OCI-LY3 (cell line): ENCODE measurements around the gene MPC1.
"Not testable (repeated sequence)": the region's sequence is repeated elsewhere in the genome, so short reads cannot be mapped to it uniquely, and the experiment has no call there.

ENCODE experiments used
- H2AFZ ChIP-seq: fragments of 200-600, 300-600 bp; shearing (Covaris generic); 2 replicates; pipeline ENCODE4 v1.6.0; 2014; ENCODE audit warnings: antibody characterized with exemption, low read depth, low read length
- H3K27ac ChIP-seq: fragments of 200-600, 300-600 bp; sonication (generic); 2 replicates; pipeline ENCODE4 v1.5.1; 2014; ENCODE audit warnings: mild to moderate bottlenecking, low read length, moderate library complexity, mixed read lengths
- H3K27me3 ChIP-seq: fragments of 200-600, 300-600 bp; sonication (generic); 2 replicates; pipeline ENCODE4 v1.6.1; 2014; ENCODE audit warnings: low read depth, low read length, mixed read lengths
- H3K36me3 ChIP-seq: fragments of 200-600, 300-600 bp; sonication (generic); replicated peaks from 2 replicates; pipeline ENCODE3; 2014; ENCODE audit warnings: low read depth, low read length, mixed read lengths
- H3K4me1 ChIP-seq: fragments of 300-600, 200-600 bp; sonication (generic); 2 replicates; pipeline ENCODE4 v1.6.1; 2014; ENCODE audit warnings: low read length, mixed read lengths
- H3K4me2 ChIP-seq: fragments of 200-600, 300-600 bp; sonication (generic); 2 replicates; pipeline ENCODE4 v1.6.1; 2014; ENCODE audit warnings: low read length, mixed read lengths
- H3K4me3 ChIP-seq: fragments of 300-600, 200-600 bp; sonication (generic); 2 replicates; pipeline ENCODE4 v1.5.1; 2014; ENCODE audit warnings: antibody characterized with exemption, mild to moderate bottlenecking, low read length, moderate library complexity
- H3K79me2 ChIP-seq: fragments of 300-600, 200-600 bp; shearing (Covaris generic); 2 replicates; pipeline ENCODE4 v1.6.1; 2014; ENCODE audit warnings: mild to moderate bottlenecking, low read length, mixed read lengths
- H3K9ac ChIP-seq: fragments of 300-600, 200-600 bp; shearing (Covaris generic); 2 replicates; pipeline ENCODE4 v1.6.0; 2014; ENCODE audit warnings: mild to moderate bottlenecking, low read length, moderate library complexity
- H3K9me3 ChIP-seq: fragments of 200-600, 300-600 bp; shearing (Covaris generic); 2 replicates; pipeline ENCODE4 v1.6.1; 2014; ENCODE audit warnings: low read length, mixed read lengths; ENCODE audit not compliant: insufficient read depth
- H4K20me1 ChIP-seq: fragments of 200-600, 300-600 bp; sonication (generic); 2 replicates; pipeline ENCODE4 v1.6.1; 2016; ENCODE audit warnings: low read length, mixed read lengths; ENCODE audit not compliant: insufficient read depth
- CTCF ChIP-seq: fragments of 200-600, 300-600 bp; sonication (generic); IDR thresholded peaks from 2 replicates; pipeline ENCODE4 v1.5.1; 2014; ENCODE audit warnings: antibody characterized with exemption, low read length, low read depth
- EZH2phosphoT487 ChIP-seq: fragments of 200-600 bp; shearing (Covaris generic); IDR thresholded peaks from 2 replicates; pipeline ENCODE4 v1.6.1; 2018; ENCODE audit warnings: antibody characterized with exemption, mixed run types, low read depth

The MPC1 gene

GRCh38 chr6:166395351-166395750 is 12.6 kb upstream of the MPC1 start:
- H2AFZ ChIP-seq, result no peak overlapping the region
- H3K9me3 ChIP-seq, result no peaks in the 10 kb centered on the region
- no peaks in the 10 kb centered on the region for H3K36me3 ChIP-seq
- H3K27ac ChIP-seq, result no peak overlapping the region
- H3K79me2 ChIP-seq, result no peaks in the 10 kb centered on the region
- H4K20me1 ChIP-seq, result no peaks in the 10 kb centered on the region
- no peak overlapping the region for H3K4me2 ChIP-seq
- TF ChIP-seq EZH2phosphoT487, result no peak
- no peak for TF ChIP-seq CTCF
- H3K9ac ChIP-seq, result no peak overlapping the region
- no peaks in the 10 kb centered on the region for H3K27me3 ChIP-seq
- no peaks in the 10 kb centered on the region for H3K4me1 ChIP-seq
- no peak overlapping the region for H3K4me3 ChIP-seq

GRCh38 chr6:166394036-166394892 is 11.5 kb upstream of the MPC1 start:
- no peak overlapping the region for H3K4me2 ChIP-seq
- H4K20me1 ChIP-seq, result no peaks in the 10 kb centered on the region
- no peaks in the 10 kb centered on the region for H3K4me1 ChIP-seq
- H2AFZ ChIP-seq, result no peak overlapping the region
- H3K4me3 ChIP-seq, result no peak overlapping the region
- no peak overlapping the region for H3K27ac ChIP-seq
- H3K9ac ChIP-seq, result no peak overlapping the region
- H3K27me3 ChIP-seq, result no peaks in the 10 kb centered on the region
- H3K9me3 ChIP-seq, result no peaks in the 10 kb centered on the region
- no peak for TF ChIP-seq CTCF
- TF ChIP-seq EZH2phosphoT487, result no peak
- no peaks in the 10 kb centered on the region for H3K36me3 ChIP-seq
- H3K79me2 ChIP-seq, result no peaks in the 10 kb centered on the region

GRCh38 chr6:166393535-166393823 is 10.7 kb upstream of the MPC1 start:
- Histone ChIP-seq H3K4me1 (no peaks in the 10 kb centered on the region), H4K20me1 (no peaks in the 10 kb centered on the region), H3K27me3 (no peaks in the 10 kb centered on the region), H3K4me3 (no peak overlapping the region), H3K79me2 (no peaks in the 10 kb centered on the region), H3K27ac (no peak overlapping the region), H3K9ac (no peak overlapping the region), H3K9me3 (no peaks in the 10 kb centered on the region), H3K4me2 (no peak overlapping the region), H2AFZ (no peak overlapping the region), H3K36me3 (no peaks in the 10 kb centered on the region)
- TF ChIP-seq EZH2phosphoT487, result no peak
- TF ChIP-seq CTCF, result no peak

GRCh38 chr6:166392755-166393534 is 10.2 kb upstream of the MPC1 start:
- H3K4me1 ChIP-seq, H3K4me3 ChIP-seq, H3K4me2 ChIP-seq, H3K27ac ChIP-seq, H3K36me3 ChIP-seq, H4K20me1 ChIP-seq, H3K79me2 ChIP-seq, H3K9me3 ChIP-seq, H3K27me3 ChIP-seq, H3K9ac ChIP-seq, H2AFZ ChIP-seq: not testable (repeated sequence)
